ENCODE measurements around the gene IWS1.

- TF ChIP-seq POLR2A (IDR thresholded peaks at IDR 0.05), result no peak
- TF ChIP-seq CTCF (IDR thresholded peaks at IDR 0.05), result no peak
Observed at GRCh38 chr2:127465258-127465657, 61.0 kb downstream of the IWS1 start.

Data from breast epithelium (tissue), 3 donors.